ENCODE data around the gene REEP6. TPM values are rescaled to one million over a fixed set of nuclear protein-coding genes. Genes with fewer than 3 reads are reported as not detected.

REEP6 gene
- total and polyA plus RNA-seq, 2 of the 4 experiments (the other 2 are of a cell fraction): 1.3 to 2.2 TPM

- peaks cover 7% of the 10 kb centered on the region for H3K4me1 ChIP-seq (ENCODE audit: control insufficient read depth, insufficient read depth, low read length)
- H4K91ac ChIP-seq (ENCODE audit: insufficient read depth, low read depth, low read length): peak overlapping the region; percentile 45; the same call in 1 of the 2 replicates
- TF ChIP-seq ELK1 (IDR thresholded peaks at IDR 0.05; ENCODE audit: borderline replicate concordance, low read depth, low read length) (no peak), NFE2L2 (IDR thresholded peaks at IDR 0.05; ENCODE audit: low read depth, low read length) (no peak), USF2 (IDR thresholded peaks at IDR 0.05; ENCODE audit: low read depth, low read length) (no peak), RAD21 (IDR thresholded peaks at IDR 0.05; ENCODE audit: low read length) (no peak), BHLHE40 (IDR thresholded peaks at IDR 0.05; ENCODE audit: low read depth, low read length) (no peak), MAZ (IDR thresholded peaks at IDR 0.05; ENCODE audit: borderline replicate concordance, low read depth, low read length) (no peak), MAFK (IDR thresholded peaks at IDR 0.05; ENCODE audit: low read depth, low read length) (no peak), SMC3 (IDR thresholded peaks at IDR 0.05; ENCODE audit: low read depth, low read length) (no peak), RFX5 (IDR thresholded peaks at IDR 0.05; ENCODE audit: low read depth, low read length) (no peak)
- H4K20me1 ChIP-seq (ENCODE audit: insufficient read depth, low read length): no peaks in the 10 kb centered on the region; the same call in 1 of the 2 replicates
- no peak overlapping the region for H2BK120ac ChIP-seq (ENCODE audit: low read depth, low read length)
- no peak overlapping the region for H2BK20ac ChIP-seq (ENCODE audit: low read depth, low read length)
- H3K23ac ChIP-seq (ENCODE audit: low read depth, low read length): no peak overlapping the region
- intact Hi-C loops (cut with micrococcal nuclease) (no loop called here), in situ Hi-C loops (cut with MboI; ENCODE audit: low sequenced_read_pairs) (no loop called here), dilution Hi-C loops (cut with HindIII; ENCODE audit: low sequenced_read_pairs, unreplicated experiment) (no loop called here)
- ATAC-seq (ENCODE audit: low read depth) (no peak), DNase-seq (no peak)
- H3K79me1 ChIP-seq (ENCODE audit: low read depth in 1 of 2, low read length in 2 of 2): peaks cover 4 to 9% of the 10 kb centered on the region in 2 experiments; a peak in 1 of 4 replicates
- H2AK9ac ChIP-seq (replicated peaks; ENCODE audit: low read depth, low read length, poor library complexity): peak overlapping the region; percentile 90
- 0 out of 2 replicates have a peak overlapping the region, but pooled peaks have one; percentile 8 for H3K27ac ChIP-seq (ENCODE audit: insufficient read depth, low read length)
- H4K8ac ChIP-seq (ENCODE audit: low read depth in 2 of 2, low read length in 2 of 2): peak overlapping the region in 1 of 2 experiments; percentile 86; a peak in 2 of 4 replicates
- no peak overlapping the region for H3K4me3 ChIP-seq (ENCODE audit: insufficient read depth, low read depth, low read length)
- ChIA-PET CTCF (no interaction called here), POLR2A (ENCODE audit: unreplicated experiment) (no interaction called here)
- 87% methylated on average over 12 of the region's 23 CpGs; no CpG with 5 or more reads in 1 of the 2 experiments for WGBS, 2 experiments (ENCODE audit: extremely low coverage in 2 of 2, insufficient read length in 1 of 2)
- H3K9ac ChIP-seq (ENCODE audit: low read depth, low read length): no peak overlapping the region
- H3K56ac ChIP-seq (ENCODE audit: extremely low read depth, insufficient read depth, low read length): no peak overlapping the region
- no peak overlapping the region for H2BK15ac ChIP-seq (ENCODE audit: low read depth, low read length)
- H2AK5ac ChIP-seq (ENCODE audit: low read depth, low read length): peak overlapping the region; percentile 74; the same call in 1 of the 2 replicates
- peak overlapping the region; percentile 37 for H3K4me2 ChIP-seq (ENCODE audit: low read depth, low read length)
- H3K9me1 ChIP-seq (ENCODE audit: insufficient read depth, low read length): no peaks in the 10 kb centered on the region; the same call in 1 of the 2 replicates
- H3K27me3 ChIP-seq (ENCODE audit: control insufficient read depth, insufficient read depth, low read length): peaks cover 3% of the 10 kb centered on the region; the same call in 1 of the 2 replicates
- no peaks in the 10 kb centered on the region for H3K9me3 ChIP-seq (ENCODE audit: control insufficient read depth, insufficient read depth, low read length)
- no peak overlapping the region for H3K18ac ChIP-seq (ENCODE audit: low read depth, low read length)
- BruUV-seq (replicated peaks): no TSS peak
- peak overlapping the region; percentile 37 for H4K5ac ChIP-seq (ENCODE audit: low read depth, low read length)
- H3K4ac ChIP-seq (ENCODE audit: low read depth, low read length): peak overlapping the region; percentile 48
- peak overlapping the region; percentile 98 for H2AFZ ChIP-seq (replicated peaks; ENCODE audit: low read length, poor library complexity)
- H3K14ac ChIP-seq (replicated peaks; ENCODE audit: low read depth, low read length): no peak overlapping the region
- peak overlapping the region; percentile 43 for H2BK5ac ChIP-seq (ENCODE audit: low read depth, low read length, poor library complexity, severe bottlenecking)
- H3K36me3 ChIP-seq (ENCODE audit: control insufficient read depth, insufficient read depth, low read length): peaks cover 13% of the 10 kb centered on the region
Observed at GRCh38 chr19:1507192-1507660, 16.2 kb downstream of the REEP6 start.
